HG02885 (cell line): ENCODE measurements around the gene TMEM179B.
"Not testable (repeated sequence)": the region's sequence is repeated elsewhere in the genome, so short reads cannot be mapped to it uniquely, and the experiment has no call there.

Experiments used
- ATAC-seq: cut with Tn5 transposase; IDR thresholded peaks from one replicate; pipeline ENCODE4 v1.9.1; 2021; ENCODE audit warnings: mild to moderate bottlenecking; ENCODE audit not compliant: unreplicated experiment, poor library complexity

TMEM179B gene

GRCh38 chr11:62786318-62787004 is 741 bp upstream of the TMEM179B start:
- ATAC-seq, result peak; percentile 70

DNA sequence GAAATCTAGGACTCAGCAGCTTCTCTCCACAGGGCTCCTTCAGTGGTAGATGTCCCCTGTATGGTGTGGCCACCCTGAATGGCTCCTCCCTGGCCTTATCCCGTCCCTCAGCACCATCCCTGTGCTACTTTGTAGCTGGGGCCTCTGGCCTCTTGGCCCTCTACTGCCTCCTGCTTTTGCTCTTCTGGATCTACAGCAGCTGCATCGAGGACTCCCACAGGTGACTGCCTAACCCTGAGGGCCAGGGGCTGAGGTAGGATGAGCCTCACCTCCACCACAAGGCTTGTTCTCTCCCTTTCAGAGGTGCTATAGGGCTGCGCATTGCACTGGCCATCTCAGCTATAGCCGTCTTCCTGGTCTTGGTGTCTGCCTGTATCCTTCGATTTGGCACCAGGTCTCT is 1.8 kb downstream of the TMEM179B start:
- ATAC-seq, result no peak

- ATAC-seq, result no peak
These were observed 2.4 kb downstream of the TMEM179B start for GRCh38 chr11:62789576-62789975.

- ATAC-seq, result peak; percentile 78
These were observed 4.4 kb downstream of the TMEM179B start, which contains the start of gene TMEM223 for GRCh38 chr11:62791501-62792201. Gene TMEM223 (minus strand): TSS chr11:62792006. CDS start chr11:62791994, 12 bp downstream.

GRCh38 chr11:62792202-62792575 is 5.0 kb downstream of the TMEM179B start:
- ATAC-seq, result peak; percentile 8

DNA sequence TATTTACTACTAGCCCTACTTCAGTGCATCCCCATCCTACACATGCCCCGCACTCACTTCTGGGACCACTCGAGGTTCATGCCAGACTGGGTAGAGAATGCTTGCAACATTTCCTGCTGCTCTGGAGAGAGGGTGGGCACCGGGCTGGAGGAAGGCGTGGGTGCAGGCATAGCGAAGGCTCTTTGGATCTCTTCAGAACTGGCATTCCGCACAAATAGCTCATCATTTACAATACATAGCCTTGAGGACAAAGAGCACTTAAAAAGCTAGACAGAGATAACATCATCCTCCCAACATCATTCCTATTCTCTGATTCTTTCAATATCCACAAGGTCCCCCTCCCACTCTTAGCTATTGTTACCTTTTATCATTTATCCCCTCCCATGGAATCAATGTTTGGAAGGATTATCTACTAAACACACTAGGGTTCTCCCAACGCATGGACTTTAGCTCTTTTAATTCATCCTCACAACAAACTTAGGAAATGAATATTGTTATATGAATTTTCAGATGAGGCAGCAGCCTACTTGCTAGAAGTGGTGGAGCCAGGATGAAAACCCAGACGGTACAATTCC is 7.1 kb downstream of the TMEM179B start:
- no peak for ATAC-seq

GRCh38 chr11:62796281-62796680 is 9.1 kb downstream of the TMEM179B start:
- ATAC-seq, result no peak

- no peak for ATAC-seq
These were observed 12.3 kb downstream of the TMEM179B start for GRCh38 chr11:62799486-62799885.

GRCh38 chr11:62801071-62801470 is 13.9 kb downstream of the TMEM179B start:
- no peak for ATAC-seq

DNA sequence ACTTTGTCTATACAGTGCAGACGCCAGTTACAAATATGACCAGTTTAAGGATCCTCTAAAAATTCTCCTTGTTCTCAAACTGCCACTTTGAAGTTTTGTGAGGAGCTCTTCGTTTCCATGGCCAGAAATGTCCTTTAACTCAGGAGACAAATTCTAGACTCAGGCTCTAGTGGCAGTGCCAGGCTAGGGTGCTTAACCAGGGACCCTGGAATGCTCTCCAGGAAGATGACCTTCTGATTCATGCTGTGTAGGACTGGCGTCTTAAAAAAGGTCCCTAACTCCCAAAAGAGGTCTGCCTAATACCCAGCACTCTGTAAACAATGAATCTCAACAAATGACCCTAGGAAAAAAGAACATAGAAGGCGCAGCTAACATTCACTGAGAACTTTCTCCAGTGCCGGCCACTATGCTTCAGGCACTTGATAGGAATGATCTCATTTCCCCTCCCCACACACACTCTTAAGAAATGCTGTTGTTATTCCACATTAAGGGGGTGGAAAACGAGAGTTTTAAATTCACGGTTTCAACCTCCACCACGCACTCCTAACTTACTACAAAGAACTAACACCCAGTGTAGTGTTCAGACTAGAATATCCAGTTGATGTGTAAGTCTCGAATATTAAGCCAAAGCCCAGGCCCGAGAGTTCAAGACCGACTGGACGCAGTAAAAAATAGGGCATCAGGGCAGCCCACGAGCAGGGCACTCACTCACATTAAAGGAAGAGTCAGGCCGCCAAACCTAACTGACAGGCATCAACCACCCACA is 17.3 kb downstream of the TMEM179B start:
- ATAC-seq, result peak; percentile 17

DNA sequence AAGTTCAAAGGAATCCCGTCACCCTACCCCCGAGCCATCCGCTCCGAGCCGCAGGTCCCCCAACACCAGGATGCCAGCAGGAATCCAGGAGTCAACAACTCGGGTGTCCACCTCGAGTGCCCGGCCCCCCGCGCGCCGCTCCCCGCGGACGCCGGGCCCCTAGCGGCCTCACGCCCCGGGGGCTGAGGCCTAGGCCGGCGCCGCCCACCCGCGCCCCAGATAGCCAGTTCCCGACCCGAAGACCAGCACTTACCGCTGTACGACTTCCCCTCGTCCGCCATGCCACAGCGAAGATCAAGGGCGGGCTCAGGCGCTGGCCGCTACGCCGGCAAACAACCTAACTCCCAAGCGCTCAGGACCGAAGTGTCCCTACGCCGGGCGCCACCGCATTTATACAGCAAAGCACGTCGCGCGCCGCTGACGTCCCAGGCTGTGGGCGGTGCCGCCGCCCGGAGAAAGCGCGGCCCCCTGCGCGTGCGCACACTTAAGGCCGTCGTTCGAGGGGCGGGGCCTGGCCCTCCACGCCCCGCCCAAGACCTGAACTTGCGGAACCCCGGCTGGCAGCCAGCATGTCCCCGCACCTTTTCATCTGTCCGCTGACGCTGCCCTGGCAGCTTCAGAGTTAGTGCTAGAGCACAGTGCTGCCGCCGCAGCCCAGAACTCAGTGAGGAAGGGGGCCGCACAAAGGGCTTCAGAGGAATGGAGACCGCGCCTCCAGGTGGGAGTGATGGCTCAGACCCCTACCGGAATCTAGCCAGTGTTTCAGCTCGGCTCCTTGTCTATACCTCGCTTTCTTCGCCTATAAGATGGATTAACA is 18.1 kb downstream of the TMEM179B start, which contains the start of gene NXF1:
Gene NXF1 (minus strand): TSS at position 365 of the 817 bp plus-strand sequence. CDS start 84 bp downstream, at position 281.
- peak; percentile 84 for ATAC-seq

DNA sequence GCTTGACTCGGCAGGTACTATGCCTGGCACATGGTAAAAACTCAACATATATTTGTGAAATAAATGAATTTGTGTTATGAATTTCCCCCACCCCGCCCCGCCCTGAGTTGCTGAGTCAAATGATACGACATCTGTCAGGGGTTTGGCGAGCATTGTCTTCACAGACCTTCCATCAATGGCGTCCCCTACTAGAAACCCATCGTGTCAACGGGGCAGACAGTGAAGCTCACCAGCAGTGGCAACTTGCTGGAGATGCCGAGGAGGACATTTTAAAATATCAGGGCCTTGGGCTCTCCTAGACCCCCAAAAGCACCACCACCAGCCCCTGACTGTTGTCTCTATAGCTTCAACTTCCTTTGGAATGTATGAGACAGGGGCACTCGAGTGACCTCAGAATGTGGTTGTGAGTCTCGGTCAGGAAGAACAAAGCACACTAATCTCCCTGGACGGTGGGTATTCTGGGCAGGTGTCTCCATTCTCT is 18.8 kb downstream of the TMEM179B start:
- no peak for ATAC-seq

DNA sequence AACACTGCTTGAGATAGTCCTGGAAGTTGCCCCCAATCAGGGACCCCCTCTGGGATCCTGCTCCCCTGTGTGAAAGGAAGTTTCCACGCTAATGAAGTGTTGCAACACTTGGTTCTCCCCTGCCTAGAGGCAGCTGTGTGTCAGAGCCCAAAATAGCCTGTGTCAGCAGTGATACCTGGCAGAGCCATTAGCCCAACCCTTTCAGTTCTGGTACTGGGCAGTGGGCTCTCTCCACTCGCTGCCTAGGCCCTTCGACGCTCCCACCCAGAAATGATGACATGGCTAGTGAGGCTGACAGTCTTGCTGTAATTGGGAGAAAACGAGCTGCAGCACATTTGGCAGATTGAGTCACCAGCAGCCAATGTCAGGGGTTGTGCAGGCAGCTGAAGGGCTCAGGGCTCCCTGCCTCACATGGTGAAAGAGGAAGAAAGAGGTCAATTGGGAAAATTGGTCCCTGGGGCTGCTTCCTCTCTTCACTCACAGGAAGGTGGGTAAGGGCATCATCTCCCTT is 19.5 kb downstream of the TMEM179B start:
- no peak for ATAC-seq

GRCh38 chr11:62810748-62811147 is 23.5 kb downstream of the TMEM179B start:
- ATAC-seq, result no peak

DNA sequence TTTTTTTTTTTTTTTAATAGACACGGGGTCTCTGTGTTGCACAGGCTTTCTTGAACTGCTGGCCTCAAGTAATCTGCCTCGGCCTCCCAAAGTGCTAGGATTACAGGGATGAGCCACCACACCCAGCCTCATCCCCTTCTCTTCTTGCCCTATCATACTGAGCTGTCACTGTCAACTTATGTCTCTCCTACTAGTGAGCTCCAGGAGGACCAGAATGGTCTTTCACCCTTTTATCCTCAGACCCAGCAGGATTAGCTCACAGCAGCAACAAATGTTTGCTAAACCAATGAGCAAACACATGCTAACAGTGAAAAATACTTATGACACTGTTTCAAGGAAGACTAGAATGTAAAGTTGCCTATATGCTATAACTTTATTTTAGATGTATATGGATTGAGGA is 24.5 kb downstream of the TMEM179B start:
- ATAC-seq, result no peak

DNA sequence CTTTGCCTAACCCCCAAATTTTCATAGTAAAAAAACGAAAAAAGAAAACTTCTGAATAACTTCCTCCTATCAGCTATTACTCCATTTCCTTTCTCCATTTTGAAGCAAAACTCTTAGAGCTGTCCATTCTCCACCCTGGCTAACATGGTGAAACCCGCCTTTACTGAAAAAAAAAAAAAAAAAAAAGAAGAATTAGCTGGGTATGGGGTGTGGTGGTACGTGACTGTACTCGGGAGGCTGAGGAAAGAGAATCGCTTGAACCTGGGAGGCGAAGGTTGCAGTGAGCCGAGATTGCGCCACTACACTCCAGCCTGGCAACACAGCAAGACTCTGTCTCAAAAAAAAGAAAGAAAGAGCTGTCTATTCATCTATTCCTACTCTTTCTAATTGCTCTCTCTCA is 29.4 kb downstream of the TMEM179B start:
- ATAC-seq, result no peak

- ATAC-seq, result no peak
These were observed 29.9 kb downstream of the TMEM179B start for GRCh38 chr11:62817129-62817528.

GRCh38 chr11:62823677-62824076 is 36.5 kb downstream of the TMEM179B start:
- no peak for ATAC-seq

DNA sequence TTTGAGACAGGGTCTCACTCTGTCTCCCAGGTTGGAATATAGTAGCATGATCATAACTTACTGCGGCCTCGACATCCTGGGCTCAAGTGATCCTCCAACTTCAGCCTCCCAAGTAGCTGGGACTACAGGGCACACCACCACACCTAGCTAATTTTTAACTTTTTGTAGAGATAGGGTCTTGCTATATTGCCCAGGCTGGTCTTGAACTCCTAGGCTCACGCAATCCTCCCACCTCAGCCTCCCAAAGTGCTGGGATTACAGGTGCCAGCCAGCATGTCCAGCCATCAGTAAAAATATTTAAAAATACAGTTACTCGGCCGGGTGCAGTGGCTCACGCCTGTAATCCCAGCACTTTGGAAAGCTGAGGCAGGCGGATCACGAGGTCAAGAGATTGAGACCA is 40.9 kb downstream of the TMEM179B start:
- ATAC-seq, result not testable (repeated sequence)
